HCT116 (cell line): Measurements from ENCODE around the gene MINDY4. TPM values are rescaled to one million over a fixed set of nuclear protein-coding genes. Genes with fewer than 3 reads are reported as not detected.

ENCODE experiments used
- ATAC-seq: fragments of 200-7000 bp; cut with Tn5 transposase; 2 replicates; pipeline ENCODE4 v1.9.1; 2020; ENCODE audit warnings: mild to moderate bottlenecking, moderate library complexity
- BruUV-seq: library from RNA; stranded (reverse); fragments of 400-500 nt; replicated peaks from 2 replicates; lab custom pipeline; 2021; lab: Mats Ljungman, UMichigan
- CTCF ChIA-PET: fragments of 300-600 bp; sonication (Branson Sonifier 250); formaldehyde crosslinking; loops from one replicate; lab custom pipeline; 2021; ENCODE audit warnings: antibody characterized with exemption; lab: Charles Lee
- POLR2A ChIA-PET: fragments of 300-600, 350-600 bp; sonication (Branson Sonifier 250); formaldehyde crosslinking; loops from one replicate; lab custom pipeline; 2021; ENCODE audit warnings: antibody characterized with exemption; lab: Charles Lee
- RAD21 ChIA-PET, 2 experiments: fragments of 300-600 bp; sonication (Branson Sonifier 250); formaldehyde crosslinking; loops; one replicate each; lab custom pipeline; 2023; ENCODE audit warnings: low total read pairs in 2 of 2; ENCODE audit not compliant: uncharacterized antibody in 2 of 2, unreplicated experiment in 2 of 2, low non-redundant PET in 1 of 2; lab: Charles Lee
- DNase-seq: peaks from one replicate; pipeline ENCODE4 v3.0.0-alpha.2; 2010; ENCODE audit warnings: low read depth, low spot score
- H2AFZ ChIP-seq: fragments of 200-600 bp; shearing (Covaris generic), sonication (generic); 2 replicates; pipeline ENCODE4 v1.6.1; 2017; ENCODE audit warnings: low read depth, mixed run types, mixed read lengths, antibody characterized with exemption, low read length; ENCODE audit not compliant: poor library complexity, severe bottlenecking
- H3K27ac ChIP-seq: 2 replicates; pipeline ENCODE4 v1.5.1; 2012; ENCODE audit warnings: low read depth, low read length
- H3K27me3 ChIP-seq: fragments of 200-600 bp; sonication (generic); 2 replicates; pipeline ENCODE4 v1.6.1; 2016; ENCODE audit warnings: mixed run types, low read length, mixed read lengths; ENCODE audit not compliant: insufficient read depth
- H3K36me3 ChIP-seq, 2 experiments: fragments of 200-500 bp in 1 of 2; fragments of 200-600 bp in 1 of 2; sonication (Bioruptor generic) in 1 of 2; sonication (generic) in 1 of 2; 2 replicates each; pipeline versions ENCODE4 v1.5.1 to v1.6.1; 2014 to 2016; ENCODE audit warnings: low read length in 2 of 2, inconsistent platforms in 1 of 2, mixed read lengths in 1 of 2, mixed run types in 1 of 2; ENCODE audit not compliant: insufficient read depth in 2 of 2, control insufficient read depth in 1 of 2
- H3K4me1 ChIP-seq, 2 experiments: fragments of 200-600 bp in 1 of 2; sonication (generic) in 1 of 2; 2 replicates each; pipeline versions ENCODE4 v1.5.1 to v1.6.1; 2012 to 2017; ENCODE audit warnings: low read length in 2 of 2, inconsistent platforms in 1 of 2, mild to moderate bottlenecking in 1 of 2, mixed read lengths in 1 of 2, mixed run types in 1 of 2, moderate library complexity in 1 of 2; ENCODE audit not compliant: insufficient read depth in 2 of 2, control insufficient read depth in 1 of 2
- H3K4me2 ChIP-seq: fragments of 200-600 bp; sonication (generic); 2 replicates; pipeline ENCODE4 v1.6.1; 2017; ENCODE audit warnings: mixed run types, low read length, mixed read lengths
- H3K4me3 ChIP-seq, 2 experiments: fragments of 200-600 bp in 1 of 2; sonication (generic) in 1 of 2; replicated peaks in 1 of 2; 2 replicates each; pipeline ENCODE4 v1.5.1; 2011 to 2016; ENCODE audit warnings: low read length in 2 of 2, control low read depth in 1 of 2, low read depth in 1 of 2, mild to moderate bottlenecking in 1 of 2, mixed read lengths in 1 of 2, mixed run types in 1 of 2
- H3K79me2 ChIP-seq: fragments of 200-600 bp; sonication (generic); 2 replicates; pipeline ENCODE4 v1.6.1; 2017; ENCODE audit warnings: mild to moderate bottlenecking, mixed run types, low read length, moderate library complexity, mixed read lengths; ENCODE audit not compliant: insufficient read depth
- H3K9ac ChIP-seq: fragments of 200-600 bp; sonication (generic); 2 replicates; pipeline ENCODE4 v1.6.1; 2016; ENCODE audit warnings: low read length, mixed read lengths
- H3K9me2 ChIP-seq: fragments of 200-600 bp; sonication (generic), shearing (Covaris generic); 2 replicates; pipeline ENCODE4 v1.6.1; 2017; ENCODE audit warnings: mixed run types, mild to moderate bottlenecking, moderate library complexity; ENCODE audit not compliant: insufficient read depth
- H3K9me3 ChIP-seq, 2 experiments: fragments of 200-500 bp in 1 of 2; fragments of 200-600 bp in 1 of 2; sonication (Bioruptor generic) in 1 of 2; sonication (generic) in 1 of 2; 2 replicates each; pipeline ENCODE4 v1.6.1; 2014 to 2017; ENCODE audit warnings: low read length in 2 of 2, mixed read lengths in 2 of 2, inconsistent platforms in 1 of 2, low read depth in 1 of 2, mild to moderate bottlenecking in 1 of 2, mixed run types in 1 of 2, moderate library complexity in 1 of 2; ENCODE audit not compliant: control insufficient read depth in 1 of 2, insufficient read depth in 1 of 2
- H4K20me1 ChIP-seq: fragments of 200-600 bp; sonication (generic), shearing (Covaris generic); 2 replicates; pipeline ENCODE4 v1.6.1; 2017; ENCODE audit warnings: mixed run types, mild to moderate bottlenecking, moderate library complexity; ENCODE audit not compliant: insufficient read depth
- ATF3 ChIP-seq: IDR thresholded peaks from 2 replicates; pipeline ENCODE4 v1.6.1; 2012
- CBX3 ChIP-seq: IDR thresholded peaks from 2 replicates; pipeline ENCODE4 v1.6.1; 2012; ENCODE audit warnings: low read depth
- EZH2phosphoT487 ChIP-seq: fragments of 200-600 bp; IDR thresholded peaks from 2 replicates; pipeline ENCODE4 v1.6.1; 2018; ENCODE audit warnings: antibody characterized with exemption, borderline replicate concordance
- FOSL1 ChIP-seq: IDR thresholded peaks from 2 replicates; pipeline ENCODE4 v1.6.1; 2012; ENCODE audit warnings: low read depth
- JUND ChIP-seq: IDR thresholded peaks from 2 replicates; pipeline ENCODE4 v1.6.1; 2012
- POLR2A ChIP-seq: IDR thresholded peaks from 2 replicates; pipeline ENCODE4 v1.7.0; 2011; ENCODE audit warnings: borderline replicate concordance; ENCODE audit not compliant: insufficient read depth, insufficient read length; ENCODE audit errors: extremely low read depth
- RAD21 ChIP-seq: IDR thresholded peaks from 2 replicates; pipeline ENCODE4 v1.6.1; 2012; ENCODE audit warnings: low read depth, mild to moderate bottlenecking
- SIN3A ChIP-seq: IDR thresholded peaks from 2 replicates; pipeline ENCODE4 v1.6.1; 2012; ENCODE audit warnings: low read depth
- SP1 ChIP-seq: IDR thresholded peaks from 2 replicates; pipeline ENCODE4 v1.6.1; 2012; ENCODE audit warnings: low read depth
- ZBTB33 ChIP-seq: IDR thresholded peaks from 2 replicates; pipeline ENCODE4 v1.6.1; 2011; ENCODE audit warnings: mild to moderate bottlenecking, low read length, moderate library complexity; ENCODE audit not compliant: insufficient replicate concordance; ENCODE audit errors: extremely low read depth
- ZNF274 ChIP-seq: fragments of 200-500 bp; sonication (Bioruptor generic); IDR thresholded peaks from 2 replicates; pipeline ENCODE4 v1.6.1; 2014; ENCODE audit warnings: mild to moderate bottlenecking, low read depth, low read length, inconsistent platforms
- intact Hi-C: fragments of 100-400 bp; cut with micrococcal nuclease; formaldehyde crosslinking; loops from 2 replicates; pipeline ENCODE4 v1.10.0; 2022
- total RNA-seq: library from RNA; stranded (reverse); gene quantifications from one replicate; pipeline ENCODE4 v1.2.1, GENCODE V29; 2021; ENCODE audit not compliant: unreplicated experiment
- TF ChIP-seq, protein P1 (sequence below): IDR thresholded peaks from 2 replicates; pipeline ENCODE4 v1.6.1; 2012; ENCODE audit warnings: low read depth
- TF ChIP-seq, protein P2 (sequence below): IDR thresholded peaks from 2 replicates; pipeline ENCODE4 v1.6.1; 2012

Gene MINDY4
- total RNA-seq, 1 experiment from 2014 or later: 6.1 TPM

DNA sequence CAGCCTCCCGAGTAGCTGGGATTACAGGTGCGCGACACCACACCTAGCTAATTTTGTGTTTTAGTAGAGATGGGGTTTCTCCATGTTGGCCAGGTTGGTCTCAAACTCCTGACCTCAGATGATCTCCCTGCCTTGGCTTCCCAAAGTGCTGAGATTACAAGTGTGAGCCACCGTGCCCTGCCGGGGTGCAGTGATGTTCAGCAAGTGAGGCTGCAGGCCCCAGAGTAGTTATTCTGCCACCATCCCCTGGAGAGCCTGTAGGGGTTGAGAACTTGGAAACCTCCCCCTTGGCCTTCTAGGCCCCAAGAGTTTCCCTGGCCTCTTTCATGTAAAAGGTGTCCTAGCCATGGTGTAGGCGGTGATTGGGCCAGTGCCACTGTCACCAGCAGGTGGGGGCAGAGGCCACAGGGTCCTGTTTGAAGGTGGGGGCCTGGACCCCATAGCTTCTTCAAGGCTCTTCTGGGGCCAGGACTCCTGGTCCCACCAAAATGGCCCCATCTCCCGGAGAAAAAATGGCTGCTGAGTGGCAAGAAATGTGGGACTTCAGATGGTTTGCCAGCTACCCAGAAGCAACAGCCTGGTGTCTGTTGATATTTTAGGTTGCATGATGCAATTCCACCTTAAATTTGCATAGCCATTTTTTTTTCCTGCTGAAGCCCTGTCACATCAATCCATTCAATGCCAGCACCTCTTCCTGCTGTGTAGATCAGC, 44.8 kb upstream of the MINDY4 start (continued):
- TF ChIP-seq, protein P1, sequence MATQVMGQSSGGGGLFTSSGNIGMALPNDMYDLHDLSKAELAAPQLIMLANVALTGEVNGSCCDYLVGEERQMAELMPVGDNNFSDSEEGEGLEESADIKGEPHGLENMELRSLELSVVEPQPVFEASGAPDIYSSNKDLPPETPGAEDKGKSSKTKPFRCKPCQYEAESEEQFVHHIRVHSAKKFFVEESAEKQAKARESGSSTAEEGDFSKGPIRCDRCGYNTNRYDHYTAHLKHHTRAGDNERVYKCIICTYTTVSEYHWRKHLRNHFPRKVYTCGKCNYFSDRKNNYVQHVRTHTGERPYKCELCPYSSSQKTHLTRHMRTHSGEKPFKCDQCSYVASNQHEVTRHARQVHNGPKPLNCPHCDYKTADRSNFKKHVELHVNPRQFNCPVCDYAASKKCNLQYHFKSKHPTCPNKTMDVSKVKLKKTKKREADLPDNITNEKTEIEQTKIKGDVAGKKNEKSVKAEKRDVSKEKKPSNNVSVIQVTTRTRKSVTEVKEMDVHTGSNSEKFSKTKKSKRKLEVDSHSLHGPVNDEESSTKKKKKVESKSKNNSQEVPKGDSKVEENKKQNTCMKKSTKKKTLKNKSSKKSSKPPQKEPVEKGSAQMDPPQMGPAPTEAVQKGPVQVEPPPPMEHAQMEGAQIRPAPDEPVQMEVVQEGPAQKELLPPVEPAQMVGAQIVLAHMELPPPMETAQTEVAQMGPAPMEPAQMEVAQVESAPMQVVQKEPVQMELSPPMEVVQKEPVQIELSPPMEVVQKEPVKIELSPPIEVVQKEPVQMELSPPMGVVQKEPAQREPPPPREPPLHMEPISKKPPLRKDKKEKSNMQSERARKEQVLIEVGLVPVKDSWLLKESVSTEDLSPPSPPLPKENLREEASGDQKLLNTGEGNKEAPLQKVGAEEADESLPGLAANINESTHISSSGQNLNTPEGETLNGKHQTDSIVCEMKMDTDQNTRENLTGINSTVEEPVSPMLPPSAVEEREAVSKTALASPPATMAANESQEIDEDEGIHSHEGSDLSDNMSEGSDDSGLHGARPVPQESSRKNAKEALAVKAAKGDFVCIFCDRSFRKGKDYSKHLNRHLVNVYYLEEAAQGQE: no peak
- TF ChIP-seq, protein P2, sequence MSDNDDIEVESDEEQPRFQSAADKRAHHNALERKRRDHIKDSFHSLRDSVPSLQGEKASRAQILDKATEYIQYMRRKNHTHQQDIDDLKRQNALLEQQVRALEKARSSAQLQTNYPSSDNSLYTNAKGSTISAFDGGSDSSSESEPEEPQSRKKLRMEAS: no peak
- no peak for TF ChIP-seq EZH2phosphoT487
- TF ChIP-seq POLR2A: no peak
- no peak for TF ChIP-seq SP1

GRCh38 chr7:30727061-30727945, 43.9 kb upstream of the MINDY4 start:
- DNase-seq (no peak), ATAC-seq (no peak)
- Histone ChIP-seq H3K36me3 (no peaks in the 10 kb centered on the region), H3K4me1 (no peaks in the 10 kb centered on the region), H3K27ac (no peak overlapping the region), H3K79me2 (no peaks in the 10 kb centered on the region), H3K9me3 (no peaks in the 10 kb centered on the region), H4K20me1 (no peaks in the 10 kb centered on the region), H3K4me3 (no peak overlapping the region), H3K4me2 (no peak overlapping the region), H3K27me3 (peaks cover 6% of the 10 kb centered on the region; the same call in 1 of the 2 replicates), H2AFZ (no peak overlapping the region), H3K9ac (no peak overlapping the region), H3K9me2 (no peaks in the 10 kb centered on the region)
- ChIA-PET RAD21 (no interaction called here), CTCF (no interaction called here), POLR2A (no interaction called here)
- intact Hi-C loops: no loop called here
- no TSS peak for BruUV-seq
- TF ChIP-seq FOSL1 (no peak), ZNF274 (no peak), EZH2phosphoT487 (no peak), SIN3A (no peak), ZBTB33 (no peak), ATF3 (no peak), RAD21 (no peak), JUND (no peak), CBX3 (no peak)
- TF ChIP-seq, protein P1: no peak
